GM18907 (cell line): ENCODE data around the gene SLC20A1.
A peak's percentile ranks its signal among the peaks of the same experiment; 100 is the strongest.

Experiments
- ATAC-seq: cut with Tn5 transposase; IDR thresholded peaks from one replicate; pipeline ENCODE4 v1.9.1; 2021; ENCODE audit warnings: mild to moderate bottlenecking, moderate library complexity; ENCODE audit not compliant: unreplicated experiment

The SLC20A1 gene

GRCh38 chr2:112623913-112624777 lies 21.6 kb upstream of the SLC20A1 start:
- peak; percentile 61 for ATAC-seq

GRCh38 chr2:112625474-112626114 lies 20.1 kb upstream of the SLC20A1 start:
- ATAC-seq = no peak

GRCh38 chr2:112626604-112627059 lies 19.1 kb upstream of the SLC20A1 start:
- ATAC-seq = peak; percentile 53

DNA sequence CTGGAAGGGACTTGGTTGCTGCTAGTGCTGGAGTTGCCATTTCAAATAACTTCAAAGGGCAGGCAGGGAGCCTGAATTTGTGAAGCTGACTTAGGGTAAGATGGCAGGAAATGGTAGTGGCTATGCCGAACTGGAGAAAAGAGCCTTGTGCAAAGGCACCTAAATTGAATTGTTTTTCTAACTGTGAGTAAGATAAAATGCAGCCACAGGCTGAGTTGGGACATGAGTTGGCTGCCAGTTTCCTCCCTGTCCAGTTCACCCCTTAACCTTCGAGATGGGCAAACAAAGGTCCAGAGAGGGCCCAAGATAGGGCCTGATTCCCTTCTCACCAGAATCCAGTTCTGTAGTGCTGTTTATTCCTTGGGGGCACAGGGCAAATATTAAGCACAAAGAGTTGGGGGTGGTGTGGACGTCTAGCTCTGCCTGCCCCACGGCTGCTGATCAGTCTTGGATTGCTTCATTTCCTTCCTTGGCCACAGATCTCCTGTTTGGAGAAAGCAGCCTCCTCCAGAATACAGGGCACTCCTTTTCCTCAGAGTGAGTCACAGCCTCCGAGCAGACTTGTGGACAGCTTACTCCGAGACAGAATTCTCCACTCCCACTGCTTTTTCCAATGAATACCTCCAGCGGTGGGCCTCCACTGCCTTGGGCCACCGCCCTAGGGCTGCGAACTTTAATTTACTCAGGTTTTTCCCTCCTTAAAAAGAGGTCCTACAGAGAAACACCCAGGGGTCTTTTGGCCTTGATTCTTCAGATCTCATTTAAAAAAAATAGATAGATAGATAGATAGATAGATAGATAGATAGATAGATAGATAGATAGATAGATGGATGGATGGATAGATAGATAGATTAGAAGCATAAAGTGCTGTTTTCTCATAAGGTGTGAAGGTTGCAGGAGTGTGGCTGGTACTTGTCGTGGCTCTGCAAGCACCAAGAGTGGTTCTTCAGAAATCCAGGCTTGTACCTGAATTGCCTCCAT lies 18.4 kb upstream of the SLC20A1 start:
- ATAC-seq = no peak

DNA sequence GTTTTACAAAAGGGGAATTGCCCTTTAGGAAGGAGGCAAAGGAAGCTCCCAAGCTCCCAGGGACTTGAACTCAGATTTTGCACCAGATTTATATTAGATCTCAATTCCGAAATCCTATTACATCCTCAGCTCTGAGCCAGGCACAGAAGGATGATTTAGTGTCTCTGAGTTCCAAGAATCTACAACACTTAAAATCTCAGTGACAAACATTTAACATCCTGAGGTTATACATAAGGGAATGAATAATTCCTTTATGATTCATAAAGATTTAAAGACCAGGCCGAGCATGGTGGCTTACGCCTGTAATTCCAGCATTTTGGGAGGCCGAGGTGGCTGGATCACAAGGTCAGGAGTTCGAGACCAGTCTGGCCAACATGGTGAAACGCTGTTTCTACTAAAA lies 16.5 kb upstream of the SLC20A1 start:
- no peak for ATAC-seq

DNA sequence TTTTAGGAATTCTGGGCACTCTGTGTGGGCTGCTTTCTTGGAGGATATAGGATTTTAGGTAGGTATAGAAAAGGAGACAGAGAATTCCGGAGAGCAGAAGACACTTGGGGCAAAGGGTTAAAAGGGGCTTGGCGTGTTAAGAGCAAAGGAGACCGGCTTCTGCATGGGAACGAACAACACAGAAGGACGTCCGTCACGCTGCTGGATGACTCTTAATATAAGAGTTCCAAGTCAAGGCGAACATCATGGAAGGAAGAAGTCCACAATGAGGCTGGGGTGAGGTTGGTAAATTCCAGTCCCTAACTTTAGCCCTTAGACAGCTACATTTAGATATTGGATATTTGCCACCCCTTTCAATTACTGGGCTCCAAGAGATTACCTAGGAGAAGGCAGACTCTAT lies 15.9 kb upstream of the SLC20A1 start:
- no peak for ATAC-seq

GRCh38 chr2:112630268-112630667 lies 15.5 kb upstream of the SLC20A1 start:
- ATAC-seq = no peak

- ATAC-seq = no peak
Measured at GRCh38 chr2:112633708-112634107, 12.0 kb upstream of the SLC20A1 start.

DNA sequence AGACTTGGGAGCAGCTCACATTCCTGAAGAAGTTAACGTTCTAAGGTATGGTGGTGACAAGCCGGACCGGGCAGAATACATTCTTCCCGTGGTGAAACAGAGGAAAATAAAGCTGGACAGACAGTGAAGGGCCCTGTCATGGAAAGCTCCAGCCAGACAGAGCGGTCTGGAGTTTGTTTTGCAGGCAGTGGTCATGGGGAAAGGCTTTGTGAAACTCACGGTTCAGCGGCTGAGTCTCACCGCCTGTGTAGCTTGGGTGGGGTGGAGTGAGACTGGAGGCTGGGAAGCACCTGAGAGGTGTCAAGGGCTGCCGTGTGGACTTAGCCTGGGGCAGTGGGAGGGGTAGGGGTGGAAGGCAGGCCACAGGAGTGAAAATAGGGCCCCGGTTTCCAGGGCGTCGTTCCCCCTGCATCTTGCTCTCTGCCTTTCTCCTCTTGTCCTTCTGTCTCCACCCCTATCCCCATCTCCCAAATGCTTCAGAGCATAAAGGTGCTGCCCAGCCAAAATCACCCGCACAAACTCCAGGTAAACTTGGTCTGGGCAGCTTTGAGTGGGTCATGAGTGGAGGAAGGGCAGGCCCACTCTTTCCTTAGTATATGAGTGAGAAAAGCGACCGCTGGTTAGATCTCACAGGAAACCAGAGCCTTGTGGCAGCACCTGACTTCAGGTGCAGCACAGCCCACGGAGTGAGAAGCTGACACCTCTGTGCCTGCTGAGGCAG lies 11.4 kb upstream of the SLC20A1 start:
- ATAC-seq = no peak

DNA sequence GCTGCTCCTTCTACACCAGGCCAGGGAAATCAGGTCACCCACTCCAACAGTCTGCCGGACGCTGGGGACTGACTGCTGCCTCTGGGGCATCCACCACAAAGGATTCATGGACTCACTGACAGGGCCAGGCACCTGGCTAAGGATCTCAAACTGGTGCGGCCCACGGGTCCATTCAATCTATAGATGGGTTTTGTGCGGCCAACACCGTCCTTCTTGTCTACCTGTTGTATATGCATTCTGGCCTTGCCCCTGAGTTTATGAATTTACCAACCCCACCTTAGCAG lies 10.9 kb upstream of the SLC20A1 start:
- no peak for ATAC-seq

DNA sequence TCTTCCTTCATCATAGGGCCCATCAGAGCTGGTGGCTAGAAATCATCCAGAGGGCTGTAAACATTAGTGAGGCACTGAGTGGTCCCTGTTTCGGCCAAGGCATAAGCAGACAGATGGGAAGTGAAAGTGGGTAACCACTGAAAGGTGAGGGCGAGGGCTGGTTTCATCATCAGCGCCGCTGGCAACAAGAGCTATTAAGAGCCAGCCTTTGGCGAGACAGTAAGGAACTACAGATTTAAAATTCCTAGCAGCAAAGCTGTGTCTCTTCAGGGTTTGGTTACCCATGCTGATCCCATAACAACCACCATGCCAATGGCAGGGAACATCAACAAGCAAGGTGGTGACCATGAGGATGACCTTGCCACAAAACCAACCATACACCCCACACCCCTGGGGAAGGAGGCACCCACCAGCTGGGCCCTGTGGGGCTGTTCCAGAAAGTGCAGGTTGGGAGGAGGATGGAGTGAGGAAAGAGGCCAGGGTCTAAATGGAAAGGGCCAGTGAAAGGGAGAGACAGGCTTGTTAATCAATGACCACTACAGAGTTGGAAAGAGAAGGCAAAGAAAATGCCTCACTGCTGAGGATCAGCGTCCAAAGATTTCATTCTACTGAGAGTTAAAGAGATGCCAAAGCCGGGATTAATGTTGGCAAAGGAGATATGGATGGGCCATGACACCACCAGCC lies 9.0 kb upstream of the SLC20A1 start:
- peak; percentile 97 for ATAC-seq

DNA sequence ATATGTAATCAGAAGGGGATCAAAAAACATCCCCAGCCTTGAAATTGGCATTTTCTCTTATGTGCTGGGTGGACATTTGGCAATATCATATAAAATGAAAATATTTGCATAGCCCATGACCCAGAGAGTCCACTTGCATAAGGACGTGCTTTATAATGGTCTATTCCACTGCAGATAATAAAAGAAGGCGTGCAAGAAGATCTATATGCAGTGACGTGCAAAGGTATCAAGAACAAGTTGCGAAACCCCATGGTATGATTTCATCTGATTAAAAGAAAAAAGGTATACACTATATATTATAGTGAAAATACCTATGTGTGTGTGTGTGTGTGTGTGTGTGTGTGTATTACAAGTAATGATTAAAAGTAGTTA lies 8.5 kb upstream of the SLC20A1 start:
- ATAC-seq = no peak

DNA sequence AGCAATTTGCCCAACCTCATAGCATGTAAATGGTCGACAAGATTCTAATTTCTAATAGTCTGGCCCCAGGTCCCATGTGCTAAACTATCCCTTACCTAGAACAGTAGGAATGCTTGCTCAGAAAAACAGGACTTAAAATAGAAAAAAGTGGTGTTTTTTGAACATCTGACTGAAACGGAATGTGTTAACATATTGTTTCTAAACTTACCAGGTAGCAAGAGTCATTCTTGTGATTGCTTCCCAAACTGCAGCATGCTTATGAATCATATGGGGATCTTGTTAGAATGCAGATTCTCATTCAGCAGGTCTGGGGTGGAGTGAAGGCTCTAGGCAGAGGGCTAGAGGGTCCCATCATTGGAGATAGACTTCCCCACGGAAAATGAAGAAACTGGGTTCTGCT lies 5.8 kb upstream of the SLC20A1 start:
- ATAC-seq = no peak

DNA sequence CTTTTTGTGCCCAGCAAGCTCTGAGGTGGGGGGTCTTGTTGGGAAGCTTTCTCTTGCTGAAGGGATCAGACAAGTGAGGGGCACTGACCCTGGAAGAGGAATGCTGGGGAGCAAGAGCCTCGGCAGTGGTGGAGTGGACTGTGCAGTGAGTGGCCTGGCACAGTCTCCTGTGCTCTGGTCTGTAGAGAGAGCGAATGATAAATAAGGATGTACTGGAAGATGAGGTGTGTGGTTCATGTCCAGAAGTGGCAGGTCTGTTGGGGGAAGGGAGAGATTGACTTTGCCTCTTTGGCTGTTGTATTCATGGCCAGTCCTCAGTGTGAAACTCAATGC lies 5.3 kb upstream of the SLC20A1 start:
- no peak for ATAC-seq

- ATAC-seq = no peak
Measured at GRCh38 chr2:112640800-112641675, 4.7 kb upstream of the SLC20A1 start.

- ATAC-seq = no peak
Measured at GRCh38 chr2:112641701-112642100, 4.0 kb upstream of the SLC20A1 start.

- no peak for ATAC-seq
Measured at GRCh38 chr2:112642561-112642960, 3.2 kb upstream of the SLC20A1 start.

DNA sequence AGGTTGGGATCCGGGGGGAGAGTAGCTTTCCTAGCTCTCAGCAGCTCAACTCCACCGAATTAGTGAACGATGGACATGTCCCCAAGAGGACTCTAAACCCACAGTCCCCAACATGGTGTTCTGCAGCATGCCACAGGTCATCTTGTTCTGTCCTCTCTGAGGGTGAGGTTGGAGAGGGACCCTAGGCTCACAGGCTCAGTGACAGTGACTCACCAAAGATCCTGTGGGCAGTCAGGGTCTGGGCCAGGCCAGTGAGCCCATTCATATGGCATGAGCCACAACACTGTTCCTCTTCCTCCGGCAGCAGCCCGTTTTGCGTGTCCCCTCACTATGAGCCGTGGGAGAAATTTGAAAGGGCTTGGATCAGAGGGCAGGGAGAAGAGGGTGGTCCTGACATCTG lies 2.8 kb upstream of the SLC20A1 start:
- ATAC-seq = no peak

GRCh38 chr2:112643488-112643887 lies 2.3 kb upstream of the SLC20A1 start:
- no peak for ATAC-seq
